T-cell (primary cell): Measurements from ENCODE around the gene B3GALT4. TPM values are rescaled to one million over a fixed set of nuclear protein-coding genes. Genes with fewer than 3 reads are reported as not detected.

Experiments
- ATAC-seq, 4 experiments: fragments of 200-7000 bp in 3 of 4; fragments of 150-1000 bp in 1 of 4; cut with Tn5 transposase; replicated peaks in 1 of 4; 1 replicate in 3 of 4; 2 replicates in 1 of 4; pipeline ENCODE4 v1.10.0; 2021; ENCODE audit warnings: moderate library complexity in 3 of 4, mild to moderate bottlenecking in 2 of 4, moderate number of reproducible peaks in 1 of 4
- CTCF ChIA-PET, 2 donors: fragments of 300-600 bp; sonication (Branson Sonifier 250); formaldehyde crosslinking; loops; one replicate each; lab custom pipeline; 2022; ENCODE audit warnings: antibody characterized with exemption in 2 of 2; lab: Charles Lee
- POLR2A ChIA-PET, 2 donors: fragments of 300-600 bp; sonication (Branson Sonifier 250); formaldehyde crosslinking; loops; one replicate each; lab custom pipeline; 2022; ENCODE audit warnings: antibody characterized with exemption in 2 of 2; lab: Charles Lee
- DNase-seq, 35 experiments: peaks; one replicate each; pipeline versions ENCODE4 v3.0.0 to v3.0.0-alpha.2; 2013 to 2023
- H3K27ac ChIP-seq: one replicate; pipeline ENCODE4 v1.5.1; 2013; ENCODE audit warnings: low read length
- H3K27me3 ChIP-seq, 2 experiments: replicated peaks in 1 of 2; 1 replicate in 1 of 2; 2 replicates in 1 of 2; pipeline versions ENCODE4 v1.6.1 to v1.7.0; 2013; ENCODE audit warnings: low read length in 1 of 2, mixed read lengths in 1 of 2; ENCODE audit not compliant: control insufficient read depth in 2 of 2, insufficient read depth in 2 of 2; ENCODE audit errors: extremely low read depth in 1 of 2
- H3K36me3 ChIP-seq, 2 donors: 1 replicate in 1 of 2; 2 replicates in 1 of 2; pipeline versions ENCODE4 v1.6.1 to v1.7.0; 2013; ENCODE audit warnings: low read length in 1 of 2; ENCODE audit not compliant: control insufficient read depth in 2 of 2, insufficient read depth in 1 of 2; ENCODE audit errors: extremely low read depth in 1 of 2
- H3K4me1 ChIP-seq, 2 experiments: 1 replicate in 1 of 2; 2 replicates in 1 of 2; pipeline versions ENCODE4 v1.6.1 to v1.7.0; 2013; ENCODE audit warnings: low read length in 2 of 2, mixed read lengths in 1 of 2; ENCODE audit not compliant: insufficient read depth in 2 of 2, control insufficient read depth in 1 of 2; ENCODE audit errors: extremely low read depth in 1 of 2
- H3K4me3 ChIP-seq, 2 donors: 1 replicate in 1 of 2; 2 replicates in 1 of 2; pipeline versions ENCODE4 v1.5.1 to v1.7.0; 2013; ENCODE audit warnings: mild to moderate bottlenecking in 2 of 2, low read length in 1 of 2, moderate library complexity in 1 of 2; ENCODE audit not compliant: control insufficient read depth in 1 of 2; ENCODE audit errors: extremely low read depth in 1 of 2
- H3K9me3 ChIP-seq: 2 replicates; pipeline ENCODE4 v1.7.0; 2013
- H3K27ac Mint-ChIP-seq, 2 donors: one replicate each; pipeline ENCODE4 v1.8.0; 2020 to 2021; ENCODE audit warnings: mild to moderate bottlenecking in 2 of 2, mixed read lengths in 2 of 2
- H3K27me3 Mint-ChIP-seq, 2 donors: one replicate each; pipeline ENCODE4 v1.8.0; 2021 to 2022; ENCODE audit warnings: mixed read lengths in 2 of 2
- H3K36me3 Mint-ChIP-seq: one replicate; pipeline ENCODE4 v1.8.0; 2021; ENCODE audit warnings: mixed read lengths
- H3K4me1 Mint-ChIP-seq, 3 donors: one replicate each; pipeline ENCODE4 v1.8.0; 2020 to 2022; ENCODE audit warnings: mixed read lengths in 3 of 3, mild to moderate bottlenecking in 1 of 3
- H3K4me3 Mint-ChIP-seq, 3 donors: one replicate each; pipeline ENCODE4 v1.8.0; 2020 to 2022; ENCODE audit warnings: mild to moderate bottlenecking in 3 of 3, mixed read lengths in 3 of 3, moderate library complexity in 3 of 3
- H3K9me3 Mint-ChIP-seq, 3 donors: one replicate each; pipeline ENCODE4 v1.8.0; 2020 to 2022; ENCODE audit warnings: mixed read lengths in 3 of 3
- WGBS: methylation state at CpG from one replicate; pipeline ENCODE4 v1.1.5; 2013; ENCODE audit warnings: missing lambda C conversion rate; ENCODE audit not compliant: insufficient coverage; 5-methylcytosine and 5-hydroxymethylcytosine counted together
- total RNA-seq, 35 experiments: library from RNA in 6 of 35; stranded (reverse) in 6 of 35; fragments of 120-200 nt in 1 of 35; gene quantifications; one replicate each; pipeline versions ENCODE4 v1.2.1 to v1.2.4 and lab custom pipeline; 2013 to 2026

B3GALT4 gene
- total RNA-seq, 5 donors from 2014 or later (not counting 1 experiment from before 2014, with no cell fraction given) = 12.2 to 47.2 (median 40.4) TPM

DNA sequence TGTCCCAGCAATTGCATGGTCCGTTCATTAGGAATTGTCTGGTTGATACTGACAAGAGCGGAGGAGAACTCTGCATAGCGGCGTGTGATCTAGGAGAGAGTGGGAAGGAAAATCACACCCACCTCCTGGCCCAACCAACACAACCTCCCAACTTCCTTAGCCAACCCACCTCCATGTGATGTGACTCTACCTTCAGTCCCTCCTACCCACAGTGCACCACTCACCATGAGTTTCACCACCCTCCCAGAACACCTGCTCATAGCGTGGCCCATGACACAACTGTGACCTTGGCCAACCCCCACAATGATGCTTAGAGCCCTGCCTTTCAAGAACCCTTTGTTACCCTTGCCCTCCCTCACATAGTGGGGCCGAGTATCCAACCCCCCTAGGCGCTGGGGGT, 12.9 kb upstream of the B3GALT4 start:
- Histone ChIP-seq H3K4me3 (no peak overlapping the region), H3K9me3 (no peaks in the 10 kb centered on the region), H3K27me3 (no peaks in the 10 kb centered on the region), H3K27ac (no peak overlapping the region), H3K4me1 (no peaks in the 10 kb centered on the region), H3K36me3 (peaks cover 41 to 73% of the 10 kb centered on the region in 2 donors)
- H3K36me3 Mint-ChIP-seq = peaks cover 59% of the 10 kb centered on the region
- no peaks in the 10 kb centered on the region for H3K9me3 Mint-ChIP-seq
- H3K4me3 Mint-ChIP-seq = no peak overlapping the region
- ATAC-seq (no peak), DNase-seq (no peak)
- POLR2A ChIA-PET = no interaction called here
- H3K27me3 Mint-ChIP-seq = no peaks in the 10 kb centered on the region
- CTCF ChIA-PET = no interaction called here
- H3K27ac Mint-ChIP-seq = no peak overlapping the region
- H3K4me1 Mint-ChIP-seq = peaks cover 0 to 4% (median 2%) of the 10 kb centered on the region in 3 donors
- 100% methylated on average over 1 of the region's 7 CpGs for WGBS

GRCh38 chr6:33271117-33271467, 5.8 kb upstream of the B3GALT4 start:
- H3K27me3 Mint-ChIP-seq = no peaks in the 10 kb centered on the region
- DNase-seq (no peak), ATAC-seq (peak in 1 of 4 experiments; percentile 28)
- peaks cover 31 to 53% of the 10 kb centered on the region in 2 experiments for H3K4me1 ChIP-seq
- H3K36me3 Mint-ChIP-seq = peaks cover 55% of the 10 kb centered on the region
- peaks cover 49 to 62% (median 54%) of the 10 kb centered on the region in 3 donors for H3K4me1 Mint-ChIP-seq
- H3K27ac ChIP-seq = peak overlapping the region; percentile 85
- no peaks in the 10 kb centered on the region for H3K27me3 ChIP-seq
- H3K27ac Mint-ChIP-seq = peak overlapping the region; percentile 98 to 99
- H3K9me3 Mint-ChIP-seq = no peaks in the 10 kb centered on the region
- WGBS = 0% methylated on average over 3 of the region's 7 CpGs
- H3K9me3 ChIP-seq = no peaks in the 10 kb centered on the region
- H3K4me3 Mint-ChIP-seq = peak overlapping the region; percentile 92 to 98 (median 94)
- peaks cover 19 to 69% of the 10 kb centered on the region in 2 donors for H3K36me3 ChIP-seq
- POLR2A ChIA-PET = interaction anchor here (0.5 to 1.5 kb wide), 7 partner anchors 17 to 299 kb away, joined by 3 to 6 read pairs (median 3); partner anchors contain the start of genes RING1 (in 1 of the 2) and WDR46 (in 1 of the 2)
- CTCF ChIA-PET = interaction anchor here in 1 of 2 donors (0.8 to 1.9 kb wide), 7 partner anchors 18 to 1409 kb away, joined by 3 to 16 read pairs (median 7); partner anchors contain the start of genes HLA-DMA, NEU1, PFDN6 and WDR46
- H3K4me3 ChIP-seq = peak overlapping the region; percentile 70 to 73

GRCh38 chr6:33271468-33272274, 5.3 kb upstream of the B3GALT4 start, which contains the start of the genes RPS18 and VPS52:
Gene RPS18, plus strand, starts transcription at chr6:33272075. Its CDS starts 45 bp downstream, at chr6:33272120.
Gene VPS52, minus strand, starts transcription at chr6:33271876. Its CDS starts 201 bp downstream, at chr6:33271675.
- POLR2A ChIA-PET = interaction anchor here (0.5 to 1.5 kb wide), 10 partner anchors 17 to 317 kb away, joined by 3 to 6 read pairs (median 3); partner anchors contain the start of genes RING1 (in 1 of the 2) and WDR46 (in 1 of the 2)
- no peaks in the 10 kb centered on the region for H3K9me3 Mint-ChIP-seq
- no peaks in the 10 kb centered on the region for H3K27me3 Mint-ChIP-seq
- H3K4me1 Mint-ChIP-seq = peaks cover 55 to 68% (median 60%) of the 10 kb centered on the region in 3 donors
- H3K27ac ChIP-seq = peak within 1 kb of the TSS; percentile 85
- no peaks in the 10 kb centered on the region for H3K9me3 ChIP-seq
- DNase-seq (peak; percentile 79 to 99 (median 92)), ATAC-seq (peak; percentile 82 to 93 (median 90))
- peak within 1 kb of the TSS; percentile 70 to 73 for H3K4me3 ChIP-seq
- H3K27me3 ChIP-seq = no peaks in the 10 kb centered on the region
- peak within 1 kb of the TSS; percentile 98 to 99 for H3K27ac Mint-ChIP-seq
- H3K36me3 ChIP-seq = peaks cover 13 to 69% of the 10 kb centered on the region in 2 donors
- WGBS = under 1% methylated on average over 39 of the region's 48 CpGs
- CTCF ChIA-PET = interaction anchor here in 1 of 2 donors (0.8 to 1.9 kb wide), 10 partner anchors 17 to 1409 kb away, joined by 3 to 16 read pairs (median 6); partner anchors contain the start of genes HLA-DMA, NEU1, PFDN6 and WDR46
- peaks cover 37 to 59% of the 10 kb centered on the region in 2 experiments for H3K4me1 ChIP-seq
- peak within 1 kb of the TSS; percentile 92 to 98 (median 94) for H3K4me3 Mint-ChIP-seq
- peaks cover 54% of the 10 kb centered on the region for H3K36me3 Mint-ChIP-seq

- H3K27ac Mint-ChIP-seq = peak overlapping the region; percentile 98 to 99
- H3K9me3 ChIP-seq = no peaks in the 10 kb centered on the region
- DNase-seq (peak in 3 of 35 experiments; percentile 21 to 26 (median 25)), ATAC-seq (peak; percentile 1 to 11 (median 4))
- no peaks in the 10 kb centered on the region for H3K27me3 ChIP-seq
- peak overlapping the region; percentile 92 to 98 (median 94) for H3K4me3 Mint-ChIP-seq
- ChIA-PET CTCF (interaction anchor here in 1 of 2 donors (1.0 to 1.9 kb wide), 7 partner anchors 17 to 320 kb away, joined by 3 to 16 read pairs (median 7); partner anchors contain the start of genes HLA-DMA, PFDN6, WDR46 and ZBTB22), POLR2A (interaction anchor here (0.5 to 1.5 kb wide), 4 partner anchors 16 to 300 kb away, joined by 3 to 6 read pairs (median 4); partner anchors contain the start of gene WDR46 (in 1 of the 2))
- peak overlapping the region; percentile 70 to 73 for H3K4me3 ChIP-seq
- H3K9me3 Mint-ChIP-seq = no peaks in the 10 kb centered on the region
- H3K27ac ChIP-seq = peak overlapping the region; percentile 85
- WGBS = 8% methylated on average over 8 of the region's 22 CpGs
- H3K4me1 Mint-ChIP-seq = peaks cover 58 to 72% (median 61%) of the 10 kb centered on the region in 3 donors
- peaks cover 51% of the 10 kb centered on the region for H3K36me3 Mint-ChIP-seq
- H3K4me1 ChIP-seq = peaks cover 38 to 64% of the 10 kb centered on the region in 2 experiments
- no peaks in the 10 kb centered on the region for H3K27me3 Mint-ChIP-seq
- peaks cover 6 to 61% of the 10 kb centered on the region in 2 donors for H3K36me3 ChIP-seq
Observed at GRCh38 chr6:33272275-33273128, 4.4 kb upstream of the B3GALT4 start.

DNA sequence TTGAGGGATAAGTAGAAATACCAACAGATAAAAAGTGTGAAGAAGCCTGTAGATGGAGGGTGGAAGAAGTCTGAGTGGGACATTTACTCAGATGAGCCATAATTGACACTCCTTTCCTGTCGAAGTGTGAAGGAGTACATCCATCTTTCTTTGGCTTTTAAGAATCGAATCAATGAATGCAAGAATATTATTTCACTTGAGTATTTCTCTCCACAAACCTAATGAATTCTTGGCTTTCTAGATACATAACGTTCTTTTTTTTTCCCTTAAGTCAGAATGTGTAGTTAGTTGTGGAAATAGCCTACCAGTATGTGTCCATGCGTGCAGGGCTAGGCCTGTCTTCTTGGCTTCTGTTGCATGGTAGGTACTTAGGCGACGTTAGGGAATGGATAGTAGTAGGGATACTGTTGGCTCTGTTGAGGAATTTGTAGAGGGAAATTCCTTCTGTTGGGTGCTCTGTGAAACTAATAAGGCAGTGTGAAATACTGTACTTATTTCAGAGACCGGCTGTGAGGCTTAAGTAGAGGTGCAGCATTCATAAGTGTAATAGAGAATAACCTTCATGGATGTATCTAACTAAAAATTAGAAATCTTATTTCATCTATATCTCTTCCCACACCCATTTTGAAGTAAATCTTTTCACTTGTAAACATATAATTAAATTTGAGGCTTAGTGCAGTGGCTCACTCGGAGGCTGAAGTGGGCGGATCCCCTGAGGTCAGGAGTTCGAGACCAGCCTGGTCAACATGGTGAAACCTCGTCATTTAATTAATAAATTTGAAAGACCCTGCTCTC, 3.6 kb upstream of the B3GALT4 start:
- H3K27me3 ChIP-seq = no peaks in the 10 kb centered on the region
- CTCF ChIA-PET = no interaction called here
- DNase-seq (no peak), ATAC-seq (no peak)
- peak overlapping the region; percentile 85 for H3K27ac ChIP-seq
- Mint-ChIP-seq H3K27me3 (no peaks in the 10 kb centered on the region), H3K9me3 (no peaks in the 10 kb centered on the region), H3K4me3 (peak overlapping the region; percentile 92 to 98 (median 94)), H3K4me1 (peaks cover 66 to 79% (median 68%) of the 10 kb centered on the region in 3 donors), H3K27ac (peak overlapping the region; percentile 98 to 99), H3K36me3 (peaks cover 44% of the 10 kb centered on the region)
- H3K4me3 ChIP-seq = no peak overlapping the region
- H3K9me3 ChIP-seq = no peaks in the 10 kb centered on the region
- WGBS = 36% methylated on average over 5 of the region's 11 CpGs
- peaks cover 38 to 73% of the 10 kb centered on the region in 2 experiments for H3K4me1 ChIP-seq
- peaks cover 0 to 54% of the 10 kb centered on the region in 2 donors for H3K36me3 ChIP-seq
- POLR2A ChIA-PET = interaction anchor here in 1 of 2 donors (0.5 kb wide), 1 partner anchor 70 kb away, joined by 3 read pairs; no protein-coding TSS in a partner anchor
